IPS DF 6.9 (cell line): ENCODE results near the gene AGAP2.

Source experiments
- DNase-seq: peaks from one replicate; pipeline ENCODE4 v3.0.0-alpha.2; 2013; ENCODE audit warnings: low read depth, low spot score
- H3K27ac ChIP-seq: one replicate; pipeline ENCODE4 v1.5.1; 2013; ENCODE audit warnings: low read length, control low read depth
- H3K27me3 ChIP-seq: 2 replicates; pipeline ENCODE4 v1.6.1; 2013; ENCODE audit warnings: mild to moderate bottlenecking, low read length; ENCODE audit not compliant: control insufficient read depth, insufficient read depth
- H3K36me3 ChIP-seq: 2 replicates; pipeline ENCODE4 v1.6.1; 2013; ENCODE audit warnings: low read length; ENCODE audit not compliant: control insufficient read depth, insufficient read depth
- H3K4me1 ChIP-seq: 2 replicates; pipeline ENCODE4 v1.6.1; 2013; ENCODE audit warnings: low read length; ENCODE audit not compliant: control insufficient read depth, insufficient read depth
- H3K4me3 ChIP-seq: 2 replicates; pipeline ENCODE4 v1.5.1; 2013; ENCODE audit warnings: mild to moderate bottlenecking, low read length
- H3K9me3 ChIP-seq: 2 replicates; pipeline ENCODE4 v1.6.1; 2013; ENCODE audit warnings: low read length, inconsistent platforms; ENCODE audit not compliant: control insufficient read depth, insufficient read depth
- WGBS: extraction: QIAGEN DNeasy Blood & Tissue Kit; methylation state at CpG from one replicate; pipeline ENCODE4 v1.1.7; 2013; ENCODE audit warnings: mixed read lengths, missing lambda C conversion rate; ENCODE audit not compliant: insufficient read length, insufficient coverage; 5-methylcytosine and 5-hydroxymethylcytosine counted together

The AGAP2 gene

GRCh38 chr12:57727758-57728395 is 10.7 kb downstream of the AGAP2 start:
- no CpG with 5 or more reads among the region's 21 CpGs for WGBS
- no peak for DNase-seq
- H3K27me3 ChIP-seq = peaks cover 30% of the 10 kb centered on the region
- H3K9me3 ChIP-seq = no peaks in the 10 kb centered on the region
- no peak overlapping the region for H3K4me3 ChIP-seq
- H3K27ac ChIP-seq = no peak overlapping the region
- H3K36me3 ChIP-seq = no peaks in the 10 kb centered on the region; the same call in 1 of the 2 replicates
- H3K4me1 ChIP-seq = peaks cover 8% of the 10 kb centered on the region

- H3K27me3 ChIP-seq = peaks cover 27% of the 10 kb centered on the region
- H3K9me3 ChIP-seq = no peaks in the 10 kb centered on the region
- H3K4me1 ChIP-seq = peaks cover 8% of the 10 kb centered on the region
- peak overlapping the region; percentile 71; the same call in 1 of the 2 replicates for H3K4me3 ChIP-seq
- no peak for DNase-seq
- H3K27ac ChIP-seq = no peak overlapping the region
- WGBS = no CpG with 5 or more reads among the region's 76 CpGs
- H3K36me3 ChIP-seq = no peaks in the 10 kb centered on the region; the same call in 1 of the 2 replicates
Observed at GRCh38 chr12:57726884-57727757, 11.4 kb downstream of the AGAP2 start.

- Histone ChIP-seq H3K9me3 (no peaks in the 10 kb centered on the region), H3K36me3 (no peaks in the 10 kb centered on the region; the same call in 1 of the 2 replicates), H3K27ac (no peak overlapping the region), H3K4me1 (peaks cover 8% of the 10 kb centered on the region), H3K4me3 (peak overlapping the region; percentile 71; the same call in 1 of the 2 replicates), H3K27me3 (peaks cover 25% of the 10 kb centered on the region)
- DNase-seq = no peak
- WGBS = no CpG with 5 or more reads among the region's 79 CpGs
Observed at GRCh38 chr12:57726151-57726883, 12.2 kb downstream of the AGAP2 start.

GRCh38 chr12:57725851-57726150 is 12.7 kb downstream of the AGAP2 start:
- H3K27me3 ChIP-seq = peaks cover 25% of the 10 kb centered on the region
- DNase-seq = no peak
- no peaks in the 10 kb centered on the region; the same call in 1 of the 2 replicates for H3K36me3 ChIP-seq
- H3K4me3 ChIP-seq = peak overlapping the region; percentile 39; the same call in 1 of the 2 replicates
- no peaks in the 10 kb centered on the region for H3K9me3 ChIP-seq
- H3K4me1 ChIP-seq = peaks cover 8% of the 10 kb centered on the region
- no peak overlapping the region for H3K27ac ChIP-seq
- no CpG with 5 or more reads among the region's 10 CpGs for WGBS

- no peaks in the 10 kb centered on the region; the same call in 1 of the 2 replicates for H3K36me3 ChIP-seq
Observed at GRCh38 chr12:57724936-57725740, 13.4 kb downstream of the AGAP2 start.

GRCh38 chr12:57724003-57724935 is 14.3 kb downstream of the AGAP2 start:
- H3K9me3 ChIP-seq = no peaks in the 10 kb centered on the region
- no peak overlapping the region for H3K27ac ChIP-seq
- no peak overlapping the region for H3K4me3 ChIP-seq
- H3K4me1 ChIP-seq = peaks cover 8% of the 10 kb centered on the region
- DNase-seq = no peak
- H3K36me3 ChIP-seq = no peaks in the 10 kb centered on the region; the same call in 1 of the 2 replicates
- WGBS = no CpG with 5 or more reads among the region's 12 CpGs
- H3K27me3 ChIP-seq = peaks cover 20% of the 10 kb centered on the region

More at GRCh38 chr12:57724936-57725740, 13.4 kb downstream of the AGAP2 start:
- no CpG with 5 or more reads among the region's 11 CpGs for WGBS
- Histone ChIP-seq H3K9me3 (no peaks in the 10 kb centered on the region), H3K27me3 (peaks cover 23% of the 10 kb centered on the region), H3K4me3 (no peak overlapping the region; the same call in 1 of the 2 replicates), H3K27ac (no peak overlapping the region), H3K4me1 (peaks cover 8% of the 10 kb centered on the region)
- no peak for DNase-seq

GRCh38 chr12:57723630-57723962 is 14.9 kb downstream of the AGAP2 start:
- Histone ChIP-seq H3K27ac (no peak overlapping the region), H3K4me3 (no peak overlapping the region), H3K27me3 (peaks cover 20% of the 10 kb centered on the region), H3K9me3 (no peaks in the 10 kb centered on the region), H3K36me3 (no peaks in the 10 kb centered on the region; the same call in 1 of the 2 replicates), H3K4me1 (peaks cover 8% of the 10 kb centered on the region)
- no CpG with 5 or more reads among the region's 2 CpGs for WGBS
- no peak for DNase-seq

GRCh38 chr12:57722716-57723629 is 15.6 kb downstream of the AGAP2 start:
- Histone ChIP-seq H3K27me3 (peaks cover 17% of the 10 kb centered on the region), H3K4me3 (no peak overlapping the region), H3K27ac (no peak overlapping the region), H3K4me1 (peaks cover 8% of the 10 kb centered on the region), H3K9me3 (no peaks in the 10 kb centered on the region), H3K36me3 (no peaks in the 10 kb centered on the region; the same call in 1 of the 2 replicates)
- WGBS = no CpG with 5 or more reads among the region's 11 CpGs
- no peak for DNase-seq
